ENCODE data around the gene ERO1B. TPM values are rescaled to one million over a fixed set of nuclear protein-coding genes. Genes with fewer than 3 reads are reported as not detected.

The ERO1B gene
- total RNA-seq, 3 donors from 2014 or later (not counting 1 experiment from before 2014, with no cell fraction given), result 14.7 to 17.8 (median 16.5) TPM

DNA sequence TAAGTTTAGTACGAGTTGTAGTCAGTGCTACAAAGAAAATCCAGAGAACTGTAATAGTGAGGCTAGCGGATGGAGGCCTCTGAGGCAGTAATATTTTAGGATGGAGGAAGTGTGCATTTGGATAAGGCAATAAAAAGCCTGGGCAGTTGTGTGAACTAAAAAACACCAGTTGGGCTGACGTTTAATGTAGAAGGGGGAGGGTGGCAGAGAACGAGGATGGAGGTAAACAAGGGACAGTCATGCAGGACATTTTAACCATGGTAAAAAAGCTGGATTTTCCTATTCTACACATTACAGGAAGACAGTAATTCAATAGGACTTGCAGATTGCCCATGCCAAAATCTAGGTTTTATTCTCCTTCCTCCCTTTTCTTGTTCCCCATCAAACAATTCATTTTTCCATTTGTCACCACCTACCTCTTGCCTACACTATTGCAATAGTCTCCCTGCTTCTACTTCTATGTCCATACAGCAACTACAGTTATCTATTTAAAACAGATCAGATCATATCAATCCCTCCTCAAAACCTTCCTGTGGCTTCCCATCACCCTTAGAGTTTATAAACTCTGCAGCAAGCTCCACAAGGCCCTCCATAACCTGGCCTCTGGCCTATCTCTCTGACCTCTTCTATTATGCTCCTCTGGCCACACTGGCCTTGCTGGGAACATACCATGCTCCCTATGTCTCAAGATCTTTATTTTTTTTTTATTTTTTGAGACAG lies 27.7 kb downstream of the ERO1B start:
- intact Hi-C loops (cut with micrococcal nuclease), result no loop called here
- Mint-ChIP-seq H3K27ac (no peak overlapping the region), H3K27me3 (ENCODE audit: low read depth in 2 of 2) (no peaks in the 10 kb centered on the region), H3K36me3 (peaks cover 15% of the 10 kb centered on the region), H3K9me3 (peaks cover 6 to 11% of the 10 kb centered on the region in 2 donors), H3K4me3 (no peak overlapping the region), H3K4me1 (peaks cover 0 to 12% of the 10 kb centered on the region in 2 donors)
- Histone ChIP-seq H3K27ac (ENCODE audit: low read length) (no peak overlapping the region), H3K9me3 (ENCODE audit: control insufficient read depth, insufficient read depth, low read length) (peaks cover 5% of the 10 kb centered on the region), H3K36me3 (ENCODE audit: control insufficient read depth, insufficient read depth, low read length) (peaks cover 6% of the 10 kb centered on the region), H3K27me3 (ENCODE audit: control insufficient read depth, insufficient read depth, low read length) (no peaks in the 10 kb centered on the region), H3K4me1 (ENCODE audit: control insufficient read depth, insufficient read depth, low read length) (no peaks in the 10 kb centered on the region), H3K4me3 (ENCODE audit: low read length) (no peak overlapping the region)
- DNase-seq (no peak), ATAC-seq (no peak)
- 93% methylated on average over 4 of the region's 4 CpGs for WGBS (ENCODE audit: insufficient coverage)
- TF ChIP-seq, protein P1, sequence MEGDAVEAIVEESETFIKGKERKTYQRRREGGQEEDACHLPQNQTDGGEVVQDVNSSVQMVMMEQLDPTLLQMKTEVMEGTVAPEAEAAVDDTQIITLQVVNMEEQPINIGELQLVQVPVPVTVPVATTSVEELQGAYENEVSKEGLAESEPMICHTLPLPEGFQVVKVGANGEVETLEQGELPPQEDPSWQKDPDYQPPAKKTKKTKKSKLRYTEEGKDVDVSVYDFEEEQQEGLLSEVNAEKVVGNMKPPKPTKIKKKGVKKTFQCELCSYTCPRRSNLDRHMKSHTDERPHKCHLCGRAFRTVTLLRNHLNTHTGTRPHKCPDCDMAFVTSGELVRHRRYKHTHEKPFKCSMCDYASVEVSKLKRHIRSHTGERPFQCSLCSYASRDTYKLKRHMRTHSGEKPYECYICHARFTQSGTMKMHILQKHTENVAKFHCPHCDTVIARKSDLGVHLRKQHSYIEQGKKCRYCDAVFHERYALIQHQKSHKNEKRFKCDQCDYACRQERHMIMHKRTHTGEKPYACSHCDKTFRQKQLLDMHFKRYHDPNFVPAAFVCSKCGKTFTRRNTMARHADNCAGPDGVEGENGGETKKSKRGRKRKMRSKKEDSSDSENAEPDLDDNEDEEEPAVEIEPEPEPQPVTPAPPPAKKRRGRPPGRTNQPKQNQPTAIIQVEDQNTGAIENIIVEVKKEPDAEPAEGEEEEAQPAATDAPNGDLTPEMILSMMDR (IDR thresholded peaks at IDR 0.05), result no peak

DNA sequence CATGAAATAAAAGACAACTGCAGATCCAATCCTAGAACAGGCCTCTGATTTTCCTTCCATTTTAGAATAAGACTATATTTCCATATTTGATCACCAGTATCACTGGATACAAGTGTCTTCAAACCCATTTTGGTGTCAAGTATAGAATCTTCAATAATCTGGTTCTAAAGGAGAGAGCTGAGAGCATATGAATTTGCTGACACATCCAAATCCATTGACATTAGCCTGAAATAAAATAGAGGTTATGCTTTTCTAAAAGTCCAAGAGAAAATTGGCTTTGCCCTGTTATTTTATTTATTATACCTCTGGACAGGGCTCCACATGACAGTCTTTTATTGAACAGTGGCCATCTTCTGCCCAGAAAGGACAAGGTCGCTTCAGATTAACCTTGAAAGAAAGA lies 28.6 kb downstream of the ERO1B start:
- peaks cover 0 to 10% of the 10 kb centered on the region in 2 donors for H3K4me1 Mint-ChIP-seq
- no peak overlapping the region for H3K27ac ChIP-seq (ENCODE audit: low read length)
- no peaks in the 10 kb centered on the region for H3K9me3 ChIP-seq (ENCODE audit: control insufficient read depth, insufficient read depth, low read length)
- peaks cover 12% of the 10 kb centered on the region for H3K36me3 Mint-ChIP-seq
- ATAC-seq (no peak), DNase-seq (no peak)
- intact Hi-C loops (cut with micrococcal nuclease), result no loop called here
- no peaks in the 10 kb centered on the region for H3K27me3 Mint-ChIP-seq (ENCODE audit: low read depth in 2 of 2)
- H3K27me3 ChIP-seq (ENCODE audit: control insufficient read depth, insufficient read depth, low read length), result no peaks in the 10 kb centered on the region
- H3K4me1 ChIP-seq (ENCODE audit: control insufficient read depth, insufficient read depth, low read length), result no peaks in the 10 kb centered on the region
- no peak overlapping the region for H3K27ac Mint-ChIP-seq
- no peak overlapping the region for H3K4me3 ChIP-seq (ENCODE audit: low read length)
- TF ChIP-seq, protein P1 (IDR thresholded peaks at IDR 0.05), result no peak
- H3K4me3 Mint-ChIP-seq, result no peak overlapping the region
- 86% methylated on average over 1 of the region's 1 CpG for WGBS (ENCODE audit: insufficient coverage)
- H3K9me3 Mint-ChIP-seq, result peaks cover 6 to 8% of the 10 kb centered on the region in 2 donors
- H3K36me3 ChIP-seq (ENCODE audit: control insufficient read depth, insufficient read depth, low read length), result peaks cover 6% of the 10 kb centered on the region

DNA sequence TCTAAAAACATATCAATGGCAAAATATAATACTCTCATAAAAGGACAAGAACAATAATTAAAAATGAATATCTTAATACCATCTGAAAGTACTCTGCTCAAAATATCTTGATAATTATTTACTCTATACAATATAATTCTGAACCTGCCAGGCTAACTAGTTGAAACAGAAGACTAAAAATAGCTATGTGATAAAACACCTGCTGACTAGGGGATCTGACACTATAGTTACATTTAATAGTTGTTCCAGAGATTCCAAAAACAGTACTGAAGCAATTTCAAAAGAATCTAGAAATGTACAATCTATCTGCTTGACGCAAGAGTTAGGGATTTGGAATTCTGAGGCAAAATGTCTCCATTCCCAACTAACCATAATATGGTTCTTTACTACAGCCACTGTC lies 30.2 kb downstream of the ERO1B start:
- Mint-ChIP-seq H3K36me3 (no peaks in the 10 kb centered on the region), H3K9me3 (no peaks in the 10 kb centered on the region), H3K27ac (no peak overlapping the region), H3K4me3 (no peak overlapping the region), H3K27me3 (ENCODE audit: low read depth in 2 of 2) (no peaks in the 10 kb centered on the region), H3K4me1 (peaks cover 0 to 10% of the 10 kb centered on the region in 2 donors)
- H3K4me1 ChIP-seq (ENCODE audit: control insufficient read depth, insufficient read depth, low read length), result no peaks in the 10 kb centered on the region
- H3K36me3 ChIP-seq (ENCODE audit: control insufficient read depth, insufficient read depth, low read length), result peaks cover 6% of the 10 kb centered on the region
- ATAC-seq (no peak), DNase-seq (no peak)
- no peaks in the 10 kb centered on the region for H3K27me3 ChIP-seq (ENCODE audit: control insufficient read depth, insufficient read depth, low read length)
- H3K4me3 ChIP-seq (ENCODE audit: low read length), result no peak overlapping the region
- no peaks in the 10 kb centered on the region for H3K9me3 ChIP-seq (ENCODE audit: control insufficient read depth, insufficient read depth, low read length)
- no peak overlapping the region for H3K27ac ChIP-seq (ENCODE audit: low read length)
- WGBS (ENCODE audit: insufficient coverage), result 100% methylated on average over 1 of the region's 1 CpG
- intact Hi-C loops (cut with micrococcal nuclease), result no loop called here
- TF ChIP-seq, protein P1 (IDR thresholded peaks at IDR 0.05), result no peak

DNA sequence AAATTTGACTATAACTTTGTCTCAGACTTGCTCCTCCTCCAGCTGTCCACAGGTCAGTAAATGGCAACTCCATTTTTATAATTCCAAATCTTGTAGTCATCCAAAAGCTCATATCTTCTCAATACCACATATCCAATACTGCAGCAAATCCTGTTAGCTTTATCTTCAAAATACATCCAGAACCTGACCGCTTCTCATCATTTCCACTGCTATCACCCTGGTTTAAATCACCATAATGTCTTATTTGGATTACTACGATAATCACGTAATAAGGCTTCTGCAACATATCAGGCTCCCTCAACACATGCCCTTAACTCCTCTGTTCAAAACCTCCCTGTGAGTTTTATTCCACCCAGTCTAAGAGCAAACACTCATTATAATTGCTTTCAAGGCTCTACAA lies 34.5 kb downstream of the ERO1B start:
- Mint-ChIP-seq H3K36me3 (no peaks in the 10 kb centered on the region), H3K4me3 (no peak overlapping the region), H3K4me1 (no peaks in the 10 kb centered on the region), H3K9me3 (no peaks in the 10 kb centered on the region), H3K27me3 (ENCODE audit: low read depth in 2 of 2) (no peaks in the 10 kb centered on the region), H3K27ac (no peak overlapping the region)
- TF ChIP-seq, protein P1 (IDR thresholded peaks at IDR 0.05), result no peak
- no peaks in the 10 kb centered on the region for H3K4me1 ChIP-seq (ENCODE audit: control insufficient read depth, insufficient read depth, low read length)
- intact Hi-C loops (cut with micrococcal nuclease), result no loop called here
- DNase-seq (no peak), ATAC-seq (no peak)
- no peaks in the 10 kb centered on the region for H3K9me3 ChIP-seq (ENCODE audit: control insufficient read depth, insufficient read depth, low read length)
- H3K4me3 ChIP-seq (ENCODE audit: low read length), result no peak overlapping the region
- no peak overlapping the region for H3K27ac ChIP-seq (ENCODE audit: low read length)
- H3K27me3 ChIP-seq (ENCODE audit: control insufficient read depth, insufficient read depth, low read length), result no peaks in the 10 kb centered on the region
- WGBS (ENCODE audit: insufficient coverage), result 95% methylated on average over 3 of the region's 3 CpGs
- H3K36me3 ChIP-seq (ENCODE audit: control insufficient read depth, insufficient read depth, low read length), result peaks cover 12% of the 10 kb centered on the region
